IMR-90 (cell line): ENCODE data around the gene SCLY. TPM values are rescaled to one million over a fixed set of nuclear protein-coding genes. Genes with fewer than 3 reads are reported as not detected.
"Not testable (repeated sequence)": the region's sequence is repeated elsewhere in the genome, so short reads cannot be mapped to it uniquely, and the experiment has no call there.

Experiments used
- ATAC-seq: fragments of 200-7000 bp; cut with Tn5 transposase; 2 replicates; pipeline ENCODE4 v1.9.1; 2020; ENCODE audit warnings: low read depth, mild to moderate bottlenecking, moderate library complexity
- BruUV-seq: library from RNA; stranded (reverse); fragments of 400-500 nt; replicated peaks from 2 replicates; lab custom pipeline; 2021; lab: Mats Ljungman, UMichigan
- CTCF ChIA-PET: fragments of 300-600 bp; formaldehyde crosslinking; extraction: SDS; loops from one replicate; lab custom pipeline; 2021; ENCODE audit warnings: antibody characterized with exemption; lab: Yijun Ruan, JAX
- POLR2A ChIA-PET: fragments of 300-600 bp; sonication (Branson Sonifier 250); formaldehyde crosslinking; loops from one replicate; lab custom pipeline; 2022; ENCODE audit warnings: antibody characterized with exemption; ENCODE audit not compliant: unreplicated experiment; lab: Charles Lee
- DNase-seq: peaks from one replicate; pipeline ENCODE4 v3.0.0; 2013
- H2AFZ ChIP-seq: replicated peaks from 2 replicates; pipeline ENCODE3; 2013; ENCODE audit warnings: low read length, mild to moderate bottlenecking; ENCODE audit not compliant: poor library complexity
- H2AK5ac ChIP-seq: 2 replicates; pipeline ENCODE4 v1.6.1; 2013; ENCODE audit warnings: low read depth, low read length, inconsistent platforms
- H2AK9ac ChIP-seq: replicated peaks from 2 replicates; pipeline ENCODE3; 2013; ENCODE audit warnings: mild to moderate bottlenecking, low read depth, low read length, moderate library complexity; ENCODE audit not compliant: poor library complexity
- H2BK120ac ChIP-seq: 2 replicates; pipeline ENCODE4 v1.6.1; 2013; ENCODE audit warnings: low read depth, low read length, inconsistent platforms
- H2BK15ac ChIP-seq: 3 replicates; pipeline ENCODE4 v1.6.1; 2013; ENCODE audit warnings: low read depth, low read length, inconsistent platforms
- H2BK20ac ChIP-seq: 2 replicates; pipeline ENCODE4 v1.6.1; 2013; ENCODE audit warnings: low read depth, mild to moderate bottlenecking, inconsistent platforms, low read length, moderate library complexity
- H2BK5ac ChIP-seq: 2 replicates; pipeline ENCODE4 v1.6.1; 2013; ENCODE audit warnings: mild to moderate bottlenecking, low read depth, low read length, inconsistent platforms; ENCODE audit not compliant: poor library complexity, severe bottlenecking
- H3K14ac ChIP-seq: replicated peaks from 2 replicates; pipeline ENCODE4 v1.6.1; 2013; ENCODE audit warnings: low read depth, low read length, inconsistent platforms
- H3K18ac ChIP-seq: 2 replicates; pipeline ENCODE4 v1.6.1; 2013; ENCODE audit warnings: low read depth, low read length, control low read depth
- H3K23ac ChIP-seq: 2 replicates; pipeline ENCODE4 v1.6.1; 2013; ENCODE audit warnings: low read depth, low read length, inconsistent platforms
- H3K27ac ChIP-seq: 2 replicates; pipeline ENCODE4 v1.5.1; 2013; ENCODE audit warnings: mild to moderate bottlenecking, control low read depth, low read length; ENCODE audit not compliant: insufficient read depth
- H3K27me3 ChIP-seq: 2 replicates; pipeline ENCODE4 v1.6.1; 2013; ENCODE audit warnings: low read length; ENCODE audit not compliant: control insufficient read depth, insufficient read depth
- H3K36me3 ChIP-seq: 2 replicates; pipeline ENCODE4 v1.6.1; 2013; ENCODE audit warnings: low read length, mixed read lengths; ENCODE audit not compliant: control insufficient read depth, insufficient read depth
- H3K4ac ChIP-seq: 2 replicates; pipeline ENCODE4 v1.6.1; 2013; ENCODE audit warnings: low read depth, low read length, inconsistent platforms
- H3K4me1 ChIP-seq: 2 replicates; pipeline ENCODE4 v1.6.1; 2013; ENCODE audit warnings: low read length, mixed read lengths; ENCODE audit not compliant: control insufficient read depth, insufficient read depth
- H3K4me2 ChIP-seq: 2 replicates; pipeline ENCODE4 v1.6.1; 2013; ENCODE audit warnings: low read depth, mild to moderate bottlenecking, control low read depth, low read length, moderate library complexity
- H3K4me3 ChIP-seq: 2 replicates; pipeline ENCODE4 v1.5.1; 2013; ENCODE audit warnings: low read depth, mild to moderate bottlenecking, control low read depth, low read length, moderate library complexity; ENCODE audit not compliant: insufficient read depth
- H3K56ac ChIP-seq: 2 replicates; pipeline ENCODE4 v1.6.1; 2013; ENCODE audit warnings: low read length, inconsistent platforms; ENCODE audit not compliant: insufficient read depth; ENCODE audit errors: extremely low read depth
- H3K79me1 ChIP-seq, 2 experiments: 2 replicates each; pipeline ENCODE4 v1.6.1; 2013; ENCODE audit warnings: low read length in 2 of 2, inconsistent platforms in 1 of 2, low read depth in 1 of 2
- H3K9ac ChIP-seq: 2 replicates; pipeline ENCODE4 v1.6.1; 2013; ENCODE audit warnings: low read depth, low read length, control low read depth
- H3K9me1 ChIP-seq: 2 replicates; pipeline ENCODE4 v1.6.1; 2013; ENCODE audit warnings: low read length, inconsistent platforms; ENCODE audit not compliant: insufficient read depth
- H3K9me3 ChIP-seq: 2 replicates; pipeline ENCODE4 v1.6.1; 2013; ENCODE audit warnings: low read length; ENCODE audit not compliant: control insufficient read depth, insufficient read depth
- H4K20me1 ChIP-seq: 2 replicates; pipeline ENCODE4 v1.6.1; 2013; ENCODE audit warnings: low read length, inconsistent platforms; ENCODE audit not compliant: insufficient read depth
- H4K5ac ChIP-seq: 2 replicates; pipeline ENCODE4 v1.6.1; 2013; ENCODE audit warnings: mild to moderate bottlenecking, low read depth, low read length, control low read depth
- H4K8ac ChIP-seq, 2 experiments: 2 replicates each; pipeline ENCODE4 v1.6.1; 2013; ENCODE audit warnings: low read depth in 2 of 2, low read length in 2 of 2, control low read depth in 1 of 2, inconsistent platforms in 1 of 2
- H4K91ac ChIP-seq: 2 replicates; pipeline ENCODE4 v1.6.1; 2013; ENCODE audit warnings: low read depth, low read length, inconsistent platforms; ENCODE audit not compliant: insufficient read depth
- WGBS, 2 experiments: methylation state at CpG; one replicate each; pipeline versions ENCODE4 v1.1.5 to v1.1.7; 2013; ENCODE audit warnings: missing lambda C conversion rate in 2 of 2; ENCODE audit not compliant: insufficient read length in 1 of 2; ENCODE audit errors: extremely low coverage in 2 of 2; 5-methylcytosine and 5-hydroxymethylcytosine counted together
- dilution Hi-C: fragments of 300-500 bp; cut with HindIII; formaldehyde crosslinking; loops from one replicate; pipeline ENCODE4 v1.14.3; 2018; ENCODE audit warnings: low sequenced_read_pairs; ENCODE audit not compliant: unreplicated experiment
- in situ Hi-C: fragments of 300-500 bp; cut with MboI; formaldehyde crosslinking; loops from 3 replicates; pipeline ENCODE4 v1.14.3; 2019; ENCODE audit warnings: low sequenced_read_pairs, inconsistent platforms, mixed read lengths
- intact Hi-C: fragments of 100-400 bp; cut with micrococcal nuclease; formaldehyde crosslinking; loops from 2 replicates; pipeline ENCODE4 v1.10.0; 2022
- polyA plus RNA-seq, 3 experiments: library from polyadenylated mRNA; depleted of rRNA; stranded (reverse); fragments of >200 nt; gene quantifications; 2 replicates each; pipeline ENCODE4 v1.2.3, GENCODE V29; 2012; ENCODE audit warnings: low replicate concordance in 1 of 3
- total RNA-seq: library from RNA; depleted of rRNA; stranded (reverse); fragments of >200 nt; gene quantifications from 2 replicates; pipeline ENCODE4 v1.2.3, GENCODE V29; 2012

SCLY gene
- total and polyA plus RNA-seq, 2 of the 4 experiments (the other 2 are of a cell fraction) = 8.6 to 10.5 TPM

DNA sequence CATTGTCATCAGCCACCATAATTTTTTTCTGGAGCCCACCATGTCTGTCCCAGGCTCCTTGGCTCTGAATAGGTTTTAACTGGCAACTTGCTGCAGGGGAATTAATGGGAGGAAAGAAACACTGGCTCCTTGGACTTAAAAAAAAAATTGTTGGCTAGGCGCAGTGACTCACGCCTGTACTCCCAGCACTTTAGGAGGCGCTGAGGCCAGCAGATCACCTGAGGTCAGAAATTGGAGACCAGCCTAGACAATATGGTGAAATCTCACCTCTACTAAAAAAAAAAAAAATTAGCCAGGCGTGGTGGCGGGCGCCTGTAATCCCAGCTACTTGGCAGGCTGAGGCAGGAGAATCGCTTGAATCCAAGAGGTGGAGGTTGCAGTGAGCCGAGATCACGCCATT is 26.8 kb upstream of the SCLY start:
- POLR2A ChIA-PET, H2AFZ ChIP-seq, in situ Hi-C loops, H3K4me3 ChIP-seq, H3K27ac ChIP-seq, H3K9me3 ChIP-seq, H2AK5ac ChIP-seq, H2BK5ac ChIP-seq, H4K5ac ChIP-seq, H2BK15ac ChIP-seq, BruUV-seq, ATAC-seq, CTCF ChIA-PET, H2AK9ac ChIP-seq, dilution Hi-C loops, intact Hi-C loops, H3K4me1 ChIP-seq, H2BK120ac ChIP-seq, H3K4me2 ChIP-seq, H2BK20ac ChIP-seq, H4K20me1 ChIP-seq, H4K8ac ChIP-seq, H3K23ac ChIP-seq, DNase-seq, H3K14ac ChIP-seq, H4K91ac ChIP-seq, H3K4ac ChIP-seq, H3K18ac ChIP-seq, H3K56ac ChIP-seq, H3K9ac ChIP-seq, H3K27me3 ChIP-seq: not testable (repeated sequence)
- H3K36me3 ChIP-seq = peaks cover 51% of the 10 kb centered on the region
- no CpG with 5 or more reads among the region's 9 CpGs for WGBS, 2 experiments
- H3K9me1 ChIP-seq = peaks cover 12% of the 10 kb centered on the region; the same call in 1 of the 2 replicates
- H3K79me1 ChIP-seq = peaks cover 0 to 17% of the 10 kb centered on the region in 2 experiments; a peak in 2 of 4 replicates
